COLO668 (cell line): ENCODE data around the gene S100A4.
"Not testable (repeated sequence)": the region's sequence is repeated elsewhere in the genome, so short reads cannot be mapped to it uniquely, and the experiment has no call there.

Experiments
- DNase-seq: peaks from one replicate; lab custom pipeline; 2025; ENCODE audit not compliant: unreplicated experiment; lab: John Stamatoyannopoulos, UW

S100A4 gene

DNA sequence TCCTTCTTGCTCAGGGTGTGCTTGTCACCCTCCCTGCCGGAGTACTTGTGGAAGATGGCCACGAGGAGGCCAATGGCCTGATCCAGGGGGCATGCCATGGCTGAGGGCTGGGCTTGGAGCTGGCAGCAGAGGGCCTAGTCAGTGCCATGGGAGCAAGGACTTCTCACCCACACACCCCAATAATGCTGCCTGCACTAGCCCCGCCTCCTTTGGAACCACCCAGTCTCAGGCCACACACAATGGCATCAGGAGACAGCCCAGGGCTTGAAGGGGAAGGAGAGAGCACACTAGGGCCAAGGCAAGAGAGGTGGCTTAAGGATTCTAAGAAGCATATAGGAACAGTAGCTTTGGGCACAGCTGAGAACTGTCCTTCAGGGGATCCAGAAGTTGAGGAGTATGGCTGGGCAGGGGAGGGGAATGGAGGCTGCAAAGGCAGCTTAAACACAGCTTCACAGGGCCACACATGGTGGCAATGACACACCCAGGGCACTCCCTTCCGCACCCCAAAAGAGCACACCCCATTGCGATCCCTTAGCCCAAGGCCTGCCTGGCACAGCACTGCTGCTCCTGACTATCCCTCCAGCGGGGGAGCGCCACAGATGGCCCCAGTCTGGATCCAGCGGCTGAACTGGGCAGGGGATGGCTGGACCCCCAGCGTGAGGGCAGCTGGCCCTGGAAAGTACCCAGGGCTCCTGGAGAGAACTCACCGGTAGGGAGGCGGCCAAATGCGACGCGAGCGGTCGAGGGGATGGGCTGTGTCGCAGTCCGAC, 10.2 kb downstream of the S100A4 start, which contains the start of gene S100A6:
Gene S100A6 (minus strand): TSS at position 750 of the 770 bp plus-strand sequence. CDS start 652 bp downstream, at position 98.
- DNase-seq = peak; percentile 57

DNA sequence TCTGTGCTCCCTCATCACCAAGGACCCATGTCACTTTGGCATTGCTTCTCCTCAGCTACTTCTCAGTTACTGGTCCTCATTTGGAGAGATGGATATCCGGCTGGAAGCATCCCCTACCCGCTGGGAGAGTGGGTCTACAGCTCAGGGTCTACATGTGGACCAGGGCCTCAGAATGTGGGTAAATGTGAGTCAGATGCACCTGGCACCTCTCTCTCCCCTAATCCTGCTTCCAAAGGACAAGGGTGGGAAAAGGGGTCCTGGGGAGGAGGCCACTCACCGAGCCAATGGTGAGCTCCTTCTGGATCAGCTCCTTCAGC, 10.7 kb downstream of the S100A4 start:
- no peak for DNase-seq

GRCh38 chr1:153534226-153534924, 11.2 kb downstream of the S100A4 start:
- DNase-seq = no peak

DNA sequence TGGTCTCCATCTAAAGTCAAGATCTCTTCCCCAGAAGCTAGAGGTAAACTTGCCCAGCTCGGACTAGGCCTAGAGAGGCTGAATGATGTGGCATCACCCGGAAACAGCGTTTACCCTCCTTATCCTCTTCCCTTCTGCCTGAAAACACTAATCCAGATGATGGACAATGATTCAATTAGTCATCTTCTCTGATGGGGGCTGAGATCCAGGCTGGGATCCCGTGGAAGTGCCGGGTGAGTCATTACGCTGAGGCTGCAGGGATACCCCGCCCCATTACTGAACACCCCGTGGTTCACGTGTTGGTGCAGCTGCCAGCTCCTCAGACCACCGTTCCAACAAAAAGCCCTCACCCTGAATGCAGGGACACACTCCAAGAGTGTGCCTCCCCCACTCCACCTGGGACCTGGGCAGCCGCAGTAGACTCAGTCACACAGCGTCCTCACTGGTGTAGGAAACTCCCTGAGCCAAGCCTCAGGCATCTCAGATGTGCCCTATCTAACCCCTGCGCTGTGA, 11.9 kb downstream of the S100A4 start:
- DNase-seq = peak; percentile 83

DNA sequence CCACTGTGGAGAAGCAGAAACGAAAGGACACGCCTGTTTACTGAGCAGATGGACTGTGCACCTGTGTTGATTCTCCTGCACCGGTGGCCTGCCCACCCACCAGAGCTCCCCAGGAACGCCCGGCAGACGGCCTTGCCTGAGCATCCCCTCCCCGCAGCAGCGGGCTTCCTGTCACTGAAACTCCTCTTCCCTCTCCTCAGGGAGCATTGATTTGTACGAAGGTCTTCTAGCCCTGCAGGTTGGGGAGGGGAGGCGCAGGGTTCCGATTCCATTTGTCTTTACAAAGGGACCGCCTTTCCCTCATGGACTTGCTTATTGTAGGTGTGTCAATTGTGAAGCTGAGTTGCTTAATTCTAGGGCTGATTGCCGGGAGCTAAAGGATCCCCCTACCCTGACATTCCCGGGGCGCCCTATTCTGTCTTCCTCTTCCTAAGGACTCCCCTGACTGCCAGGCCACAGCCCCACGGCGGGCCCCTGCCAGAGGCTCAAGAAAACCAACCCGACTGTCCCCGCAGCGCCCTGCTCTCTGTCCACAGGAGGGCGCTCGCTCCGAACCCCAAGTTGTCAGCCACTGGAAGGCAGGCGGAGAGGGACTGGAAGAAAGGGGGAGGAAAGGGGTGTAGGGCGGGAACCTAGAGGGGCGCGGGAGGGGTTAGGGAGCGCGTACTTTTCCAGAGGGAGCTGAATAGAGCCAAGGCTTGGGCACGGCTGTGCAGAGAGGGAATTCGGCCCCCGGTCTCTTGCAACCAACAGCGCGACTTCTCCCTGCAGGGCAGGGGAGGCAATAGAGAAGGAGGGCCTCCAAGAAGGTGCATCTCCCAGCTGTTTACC, 12.6 kb downstream of the S100A4 start:
- peak; percentile 95 for DNase-seq

GRCh38 chr1:153532181-153532580, 13.4 kb downstream of the S100A4 start:
- no peak for DNase-seq

DNA sequence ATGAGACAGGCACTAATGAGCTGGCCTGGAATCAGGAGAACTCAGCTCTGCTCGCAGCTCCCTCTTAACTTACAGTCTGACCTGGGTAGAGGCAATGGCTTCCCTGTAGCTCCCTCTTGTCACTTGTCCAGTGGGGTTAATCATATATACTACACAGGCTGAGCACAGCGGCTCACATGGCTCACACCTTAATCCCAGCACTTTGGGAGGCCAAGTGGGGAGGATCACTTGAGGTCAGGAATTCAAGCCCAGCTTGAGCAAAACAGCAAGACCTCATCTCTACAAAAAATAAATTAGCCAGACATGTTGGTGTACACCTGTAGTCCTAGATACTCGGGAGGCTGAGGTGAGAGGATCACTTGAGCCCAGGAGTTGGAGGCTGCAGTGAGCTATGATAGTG, 14.0 kb downstream of the S100A4 start:
- no peak for DNase-seq

- DNase-seq = no peak
These were observed 17.9 kb downstream of the S100A4 start for GRCh38 chr1:153527683-153528040.

GRCh38 chr1:153527023-153527682, 18.5 kb downstream of the S100A4 start:
- DNase-seq = no peak

- DNase-seq = peak; percentile 42
These were observed 19.5 kb downstream of the S100A4 start for GRCh38 chr1:153526132-153526543.

- DNase-seq = no peak
These were observed 20.4 kb downstream of the S100A4 start for GRCh38 chr1:153525088-153525728.

- DNase-seq = not testable (repeated sequence)
These were observed 23.1 kb downstream of the S100A4 start for GRCh38 chr1:153522353-153523048.

DNA sequence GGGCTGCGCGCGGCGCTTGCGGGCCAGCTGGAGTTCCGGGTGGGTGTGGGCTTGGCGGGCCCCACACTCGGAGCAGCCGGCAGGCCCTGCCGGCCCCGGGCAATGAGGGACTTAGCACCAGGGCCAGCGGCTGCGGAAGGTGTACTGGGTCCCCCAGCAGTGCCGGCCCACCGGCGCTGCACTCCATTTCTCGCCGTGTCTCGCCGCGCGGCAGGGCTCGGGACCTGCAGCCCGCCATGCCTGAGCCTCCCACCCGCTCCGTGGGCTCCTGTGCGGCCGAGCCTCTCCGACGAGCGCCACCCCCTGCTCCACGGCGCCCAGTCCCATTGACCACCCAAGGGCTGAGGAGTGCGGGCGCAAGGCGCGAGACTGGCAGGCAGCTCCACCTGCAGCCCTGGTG, 23.8 kb downstream of the S100A4 start:
- not testable (repeated sequence) for DNase-seq

- DNase-seq = no peak
These were observed 24.7 kb downstream of the S100A4 start for GRCh38 chr1:153520818-153521476.

DNA sequence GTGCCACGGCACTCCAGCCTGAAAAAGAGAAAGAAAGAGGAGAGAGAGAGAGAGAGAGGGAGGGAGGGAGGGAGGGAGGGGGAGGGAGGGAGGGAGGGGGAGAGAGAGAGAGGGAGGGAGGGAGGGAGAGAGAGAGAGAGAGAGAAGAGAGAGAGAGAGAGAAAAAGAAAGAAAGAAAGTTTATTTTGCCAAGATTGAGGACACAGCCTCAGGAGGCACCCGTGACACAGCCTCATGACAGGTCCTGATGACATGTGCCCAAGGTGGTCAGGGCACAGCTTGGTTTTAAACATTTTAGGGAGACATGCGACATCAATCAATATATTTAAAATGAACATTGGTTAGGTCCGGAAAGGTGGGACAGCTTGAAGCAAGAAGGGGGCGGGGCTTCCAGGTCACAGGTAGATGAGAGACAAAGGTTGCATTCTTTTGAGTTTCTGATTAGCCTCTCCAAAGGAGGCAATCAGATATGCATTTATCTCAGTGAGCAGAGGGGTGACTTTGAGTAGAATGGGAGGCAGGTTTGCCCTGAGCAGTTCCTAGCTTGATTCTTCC, 25.4 kb downstream of the S100A4 start:
- DNase-seq = not testable (repeated sequence)

- DNase-seq = no peak
These were observed 26.4 kb downstream of the S100A4 start for GRCh38 chr1:153519242-153519641.

DNA sequence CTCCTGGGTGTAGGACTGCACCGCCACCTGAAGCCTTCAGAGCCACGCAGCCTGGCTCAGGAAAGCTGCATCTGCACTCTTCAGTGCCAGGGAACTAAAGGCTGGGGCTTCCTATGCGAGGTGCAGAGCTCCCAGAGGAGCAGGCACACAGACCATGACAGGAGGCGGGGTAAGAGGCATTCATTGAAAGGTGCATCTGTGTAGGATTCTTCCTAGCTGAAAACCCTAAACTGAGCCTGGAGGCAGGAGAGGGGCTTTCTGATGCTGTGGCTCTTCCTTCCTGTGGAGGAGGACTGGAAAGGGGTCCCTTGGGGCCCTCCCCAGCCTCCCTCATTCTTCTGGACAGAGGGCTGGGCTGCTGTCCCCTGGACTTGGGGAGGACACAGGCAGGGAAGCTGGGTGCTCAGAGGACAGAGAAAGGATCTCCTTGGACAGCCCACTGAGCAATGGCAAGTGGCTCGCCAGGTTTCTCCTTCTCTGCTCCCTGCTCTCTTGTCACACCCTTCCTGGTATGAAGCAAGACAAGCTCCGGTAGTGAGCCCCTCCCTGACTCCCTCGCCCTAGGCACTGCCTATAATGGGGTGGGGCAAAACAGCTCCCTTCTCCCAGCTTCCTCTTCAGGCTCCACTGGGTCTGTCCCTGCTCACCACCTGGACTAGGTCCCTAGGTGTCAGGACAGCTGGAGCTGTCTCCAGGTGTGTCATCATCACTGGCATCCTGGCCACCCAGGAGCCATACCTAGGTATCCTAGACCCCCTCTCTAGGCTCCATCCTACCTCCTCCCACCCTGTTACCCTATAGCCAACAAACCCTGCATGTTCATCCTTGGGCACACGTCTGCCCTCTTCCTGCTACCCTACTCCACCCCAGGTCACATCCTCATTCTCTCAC, 29.9 kb downstream of the S100A4 start:
- DNase-seq = peak; percentile 77

DNA sequence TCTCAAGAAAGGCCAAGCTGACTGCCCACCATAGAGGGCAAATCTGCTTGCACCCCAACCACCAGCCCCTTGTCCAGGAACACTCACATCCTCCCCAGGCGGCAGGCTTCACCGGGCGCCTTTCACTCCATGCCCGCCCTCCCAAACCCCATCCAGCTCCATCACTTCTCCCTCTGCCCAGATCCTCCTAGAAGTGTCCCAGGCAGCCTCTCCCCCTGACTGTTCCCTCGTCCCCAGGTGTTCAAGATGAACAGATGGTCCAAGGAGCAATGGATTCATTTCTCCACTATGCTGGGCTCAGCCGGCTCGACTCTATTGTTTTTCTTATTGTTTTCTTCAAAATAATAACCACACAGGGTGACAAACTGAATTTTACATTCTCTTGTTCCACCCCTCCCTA, 31.9 kb downstream of the S100A4 start:
- DNase-seq = no peak
